GM18909 (cell line): ENCODE results near the gene NACC1.

Experiments
- ATAC-seq: cut with Tn5 transposase; IDR thresholded peaks from one replicate; pipeline ENCODE4 v1.9.1; 2021; ENCODE audit warnings: mild to moderate bottlenecking; ENCODE audit not compliant: unreplicated experiment, poor library complexity

The NACC1 gene

GRCh38 chr19:13099073-13099999 lies 18.7 kb upstream of the NACC1 start:
- no peak for ATAC-seq

DNA sequence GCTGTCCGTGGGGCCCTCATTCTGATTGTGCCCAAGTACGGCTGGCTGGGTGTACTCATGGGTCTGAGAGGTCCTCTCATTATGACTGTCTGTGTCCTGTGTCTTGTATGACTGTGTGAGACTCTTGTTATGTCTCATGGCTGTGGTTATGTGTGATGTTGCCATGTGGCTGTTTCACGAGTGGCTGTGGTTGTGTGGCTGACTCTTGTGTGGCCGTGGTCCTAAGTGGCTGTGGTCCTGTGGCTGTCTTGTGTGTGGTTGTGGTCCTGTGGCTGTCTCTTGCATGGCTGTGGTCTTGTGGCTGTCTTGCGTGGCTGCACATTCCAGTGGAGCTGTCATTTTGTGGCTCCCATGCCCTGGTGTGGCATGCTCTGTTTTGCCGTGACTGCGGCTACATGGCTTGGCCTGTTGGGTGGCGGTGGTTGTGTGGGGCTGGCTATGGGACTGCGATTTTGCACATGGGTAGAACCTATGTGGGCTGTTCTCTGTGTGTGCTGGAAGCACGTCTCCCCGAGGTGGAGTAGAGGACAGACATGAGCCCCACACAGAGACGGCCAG lies 18.0 kb upstream of the NACC1 start:
- ATAC-seq, result no peak

DNA sequence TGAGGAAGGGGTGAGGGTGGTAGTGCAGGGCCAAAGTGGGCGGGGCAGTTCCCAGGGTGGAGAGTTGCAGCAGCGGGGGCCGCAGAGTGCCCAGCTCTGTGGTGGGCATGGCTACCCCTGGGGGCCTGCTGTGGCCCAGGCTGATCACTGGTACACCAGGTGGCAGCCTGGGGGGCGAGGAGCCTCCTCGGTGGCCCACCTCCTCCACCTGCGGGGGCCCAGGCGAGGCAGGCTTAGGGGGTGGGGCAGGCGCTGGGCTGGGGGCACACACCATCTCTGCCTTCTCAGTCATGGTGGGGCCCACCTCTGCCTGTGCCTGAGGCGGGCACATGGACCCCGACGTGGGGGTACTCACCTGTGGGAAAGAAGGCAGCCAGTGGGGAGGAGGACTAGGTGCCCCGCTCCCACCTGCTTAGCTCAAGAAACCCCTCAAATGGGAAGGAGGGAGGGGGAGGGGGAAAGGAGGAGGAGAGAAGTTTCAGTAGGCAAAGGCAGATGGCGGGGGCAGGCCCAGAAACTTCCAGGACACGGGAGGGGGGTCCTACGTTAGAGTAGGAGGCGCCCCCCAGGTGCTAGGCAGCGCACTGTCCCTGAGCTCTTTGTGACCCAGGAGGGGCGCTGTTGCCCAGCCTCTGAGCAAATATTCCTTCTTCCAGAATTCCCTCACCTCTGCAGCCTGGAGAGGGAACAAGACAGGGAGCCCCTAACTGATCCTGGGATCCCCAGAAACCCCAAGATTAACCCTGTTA lies 17.0 kb upstream of the NACC1 start:
- no peak for ATAC-seq

GRCh38 chr19:13101590-13102415 lies 16.3 kb upstream of the NACC1 start:
- ATAC-seq, result no peak

GRCh38 chr19:13102416-13102665 lies 15.7 kb upstream of the NACC1 start:
- no peak for ATAC-seq

- ATAC-seq, result peak; percentile 45
Observed at GRCh38 chr19:13102666-13103580, 15.1 kb upstream of the NACC1 start, which contains the start of gene LYL1. TSS of gene LYL1 (minus strand) at chr19:13102858. CDS start at chr19:13101171, 1,687 bp downstream.

DNA sequence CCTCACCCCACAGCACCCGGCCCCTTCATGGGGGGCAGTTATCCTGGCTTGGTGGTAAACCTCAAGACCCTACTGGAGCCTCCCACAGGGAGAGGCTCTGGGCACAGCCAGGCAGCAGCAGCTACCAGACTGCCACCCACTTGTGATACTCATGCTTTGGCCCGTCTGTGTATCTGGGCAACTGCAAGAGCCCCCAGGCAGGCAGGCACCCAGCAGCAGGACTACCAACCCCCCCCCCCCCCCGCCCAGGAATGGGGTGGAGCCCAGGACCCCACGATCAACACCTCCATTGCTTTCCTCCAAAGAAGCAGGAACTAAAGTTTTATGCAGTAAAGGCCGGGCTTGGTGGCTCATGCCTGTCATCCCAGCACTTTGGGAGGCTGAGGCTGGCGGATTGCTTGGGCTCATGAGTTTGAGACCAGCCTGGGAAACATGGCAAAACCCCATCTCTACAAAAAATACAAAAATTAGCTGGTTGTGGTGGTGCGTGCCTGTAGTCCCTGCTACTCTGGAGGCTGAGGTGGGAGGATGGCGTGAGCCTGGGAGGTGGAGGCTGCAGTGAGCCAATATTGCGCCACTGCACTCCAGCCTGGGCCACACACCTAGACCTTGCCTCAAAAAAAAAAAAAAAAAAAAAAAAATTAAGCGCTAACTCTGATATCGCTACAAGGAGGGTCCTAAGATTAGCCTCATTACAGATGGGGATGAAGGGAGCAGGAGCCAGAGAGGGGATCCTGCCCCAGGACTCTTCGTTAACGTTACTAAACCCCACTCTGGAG lies 14.3 kb upstream of the NACC1 start:
- ATAC-seq, result no peak

GRCh38 chr19:13104360-13104847 lies 13.7 kb upstream of the NACC1 start:
- peak; percentile 45 for ATAC-seq

- no peak for ATAC-seq
Observed at GRCh38 chr19:13104848-13105711, 13.0 kb upstream of the NACC1 start.

DNA sequence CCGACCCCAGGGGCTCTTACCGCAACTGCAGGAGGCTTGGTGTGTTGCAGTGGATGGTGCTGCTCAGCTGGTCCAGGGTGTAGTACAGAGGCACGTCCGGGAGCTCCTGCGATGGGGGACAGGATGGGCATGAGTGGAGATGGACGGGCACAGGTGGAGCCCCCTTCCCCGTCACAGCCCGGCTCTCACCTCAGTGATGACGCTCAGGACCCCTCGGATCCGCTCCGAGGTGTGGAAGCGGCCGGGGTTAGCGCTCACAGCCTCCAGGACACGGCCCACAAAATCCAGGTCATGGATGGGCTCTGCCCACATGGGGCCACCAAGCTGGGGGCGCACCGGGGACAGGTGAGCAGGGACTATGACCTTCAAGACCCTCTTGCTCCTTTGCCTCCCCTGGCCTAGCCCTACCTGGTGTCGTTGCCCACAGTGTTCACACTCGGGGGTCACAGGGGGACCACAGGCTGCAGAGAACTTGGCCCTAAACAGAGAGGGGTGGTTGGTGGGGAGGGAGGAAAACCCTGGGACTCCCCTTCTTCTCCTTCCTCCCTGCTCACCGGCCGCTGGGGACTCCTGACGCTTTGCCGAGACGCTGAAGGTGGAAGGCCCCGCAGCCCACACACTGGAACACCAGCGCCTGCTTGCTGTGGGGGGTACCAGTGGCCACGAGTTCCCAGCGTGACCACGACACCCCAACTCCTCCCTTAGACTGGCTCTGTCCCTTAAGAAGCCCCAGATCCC lies 8.5 kb upstream of the NACC1 start:
- no peak for ATAC-seq

- ATAC-seq, result no peak
Observed at GRCh38 chr19:13110099-13110610, 7.9 kb upstream of the NACC1 start.

DNA sequence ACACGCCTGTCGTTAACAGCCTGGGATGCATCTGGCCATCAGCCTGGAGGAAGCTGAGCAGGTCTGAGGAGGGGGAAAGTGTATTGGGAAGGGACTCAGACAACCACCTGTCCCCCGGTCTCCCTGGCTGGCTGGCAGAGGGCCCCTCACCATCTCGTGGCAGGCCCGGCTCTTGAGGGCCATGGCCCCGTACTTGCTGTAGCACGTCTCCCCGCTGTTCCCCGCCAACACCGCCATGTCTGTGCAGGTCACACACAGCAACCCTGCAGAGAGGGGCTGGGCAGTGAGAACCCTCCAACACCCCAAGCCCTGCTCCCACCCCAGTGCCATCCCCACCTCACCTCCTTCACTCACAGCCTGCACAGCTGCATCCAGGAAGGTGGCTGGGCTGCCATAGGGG lies 5.5 kb upstream of the NACC1 start:
- ATAC-seq, result no peak

DNA sequence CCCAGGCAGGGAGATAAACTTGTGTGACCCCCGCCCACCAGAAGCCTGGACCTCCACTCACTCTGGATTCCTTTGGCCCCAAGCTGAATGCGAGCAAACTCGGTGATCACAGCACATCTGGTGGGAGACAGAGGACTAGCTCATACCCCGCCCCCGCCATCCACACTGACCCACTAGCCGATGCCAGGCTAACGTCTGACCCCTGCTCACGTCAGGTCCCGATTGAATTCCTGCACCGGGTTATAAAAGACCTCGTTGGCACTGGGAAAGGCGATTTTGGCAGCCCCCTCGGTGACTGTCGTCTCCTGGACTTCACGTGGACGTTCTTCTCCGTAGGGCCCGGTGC lies 2.2 kb upstream of the NACC1 start:
- ATAC-seq, result no peak

DNA sequence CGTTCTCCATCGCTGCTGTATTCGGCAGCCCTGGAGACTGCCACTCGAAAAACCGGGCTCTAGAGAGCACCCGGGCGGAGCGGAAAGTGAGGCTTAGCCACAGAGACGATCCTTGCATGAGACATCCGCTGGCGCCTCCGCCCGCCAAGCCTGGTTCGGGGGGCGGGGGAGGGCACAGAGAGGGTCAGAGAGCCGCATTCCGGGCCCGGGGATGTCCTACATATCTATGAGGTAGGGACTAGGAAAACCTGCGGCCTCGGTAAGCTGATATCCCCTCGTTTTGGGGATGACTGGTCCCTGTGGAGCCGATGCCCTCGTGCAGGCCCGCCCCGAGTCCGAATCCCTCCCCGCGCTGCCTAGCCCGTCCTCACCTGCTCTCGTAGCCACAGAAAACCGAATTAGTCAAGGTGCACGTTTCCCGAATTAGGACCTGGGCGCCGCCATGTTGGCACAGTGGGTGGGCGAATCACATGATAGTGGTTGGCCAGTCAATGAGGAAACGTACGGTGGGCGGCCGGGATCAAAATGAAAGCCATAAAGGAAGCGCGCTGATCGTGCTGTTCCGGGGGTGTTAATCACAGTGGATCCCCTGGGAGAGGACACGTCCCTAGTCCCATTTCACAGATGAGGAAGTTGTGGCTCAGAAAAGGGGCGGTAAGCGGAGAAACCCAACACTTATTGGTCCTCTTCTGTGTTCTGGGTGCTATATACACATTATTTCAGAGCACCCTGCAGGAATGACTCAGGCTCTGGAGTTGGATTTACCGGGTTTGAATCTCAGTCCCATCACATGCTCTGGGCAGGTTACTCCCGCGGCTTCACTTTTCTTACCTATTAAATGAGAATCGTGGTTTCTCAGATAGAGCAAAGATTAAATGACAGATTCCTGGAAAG lies 1.5 kb upstream of the NACC1 start, which contains the start of gene TRMT1:
TRMT1 (minus strand) TSS at position 459 of the 894 bp plus-strand sequence; CDS start at position 118, 341 bp downstream.
- peak; percentile 53 for ATAC-seq

DNA sequence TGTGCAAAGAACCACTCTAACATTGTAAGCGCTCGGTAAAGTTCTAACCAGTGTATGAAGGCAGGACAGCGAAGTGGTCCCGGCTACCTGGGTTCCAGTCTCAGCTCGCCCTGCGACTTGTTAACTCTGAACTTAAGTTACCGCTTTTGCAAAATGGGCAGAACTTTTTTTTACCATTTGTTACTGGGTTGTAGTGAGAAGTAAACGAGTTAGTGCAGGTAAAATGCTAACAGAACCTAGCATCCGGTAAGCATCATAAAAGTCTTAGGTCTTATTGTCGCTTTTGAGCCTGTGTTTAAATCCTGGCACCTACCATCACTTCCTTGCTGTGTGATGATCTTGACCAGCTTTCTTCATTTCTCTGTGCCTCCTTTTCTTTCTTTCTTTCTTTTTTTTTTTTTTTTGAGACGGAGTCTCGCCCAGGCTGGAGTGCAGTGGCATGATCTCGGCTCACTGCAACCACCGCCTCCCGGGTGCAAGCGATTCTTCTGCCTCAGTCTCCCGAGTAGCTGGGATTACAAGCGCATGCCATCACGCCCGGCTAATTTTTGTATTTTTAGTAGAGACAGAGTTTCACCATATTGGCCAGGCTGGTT lies 790 bp upstream of the NACC1 start:
- ATAC-seq, result peak; percentile 5
